ENCODE data around the gene SST. TPM values are rescaled to one million over a fixed set of nuclear protein-coding genes. Genes with fewer than 3 reads are reported as not detected.

The SST gene
- total RNA-seq, 4 donors from 2014 or later, result 15.9 to 97.6 (median 46.5) TPM

DNA sequence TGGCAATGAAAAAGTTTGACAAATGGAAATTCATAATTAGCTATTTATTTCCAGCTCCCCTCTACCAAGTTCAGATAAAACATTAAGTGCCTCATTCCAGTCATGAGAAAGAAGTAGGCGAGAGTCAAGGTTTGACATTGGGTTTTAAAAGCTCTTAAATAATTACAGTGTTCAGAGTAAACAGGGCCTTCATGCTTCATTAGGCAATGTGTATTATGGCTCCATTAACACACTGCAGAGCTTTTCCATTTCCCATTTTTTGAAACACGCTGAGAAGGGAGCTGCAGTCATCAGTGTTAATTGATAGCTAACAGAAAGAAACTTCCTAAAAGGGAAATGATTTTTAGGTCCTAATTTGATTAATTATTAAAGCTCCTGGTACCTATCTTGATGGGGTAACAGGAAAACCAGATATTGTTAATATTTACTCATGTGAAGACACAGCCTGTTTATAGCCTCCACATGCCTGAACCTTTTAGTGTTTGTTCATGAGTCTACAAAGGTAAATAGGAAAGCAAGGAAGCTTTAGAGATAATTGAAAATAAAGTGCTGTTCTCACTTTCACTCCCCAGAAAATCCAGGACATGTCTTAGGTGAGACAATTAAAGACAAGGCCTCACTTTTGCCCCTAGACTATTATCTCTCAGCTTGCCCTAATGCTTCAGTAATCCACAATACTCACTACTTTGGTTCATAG, 28.7 kb downstream of the SST start:
- H3K4me1 ChIP-seq, result no peaks in the 10 kb centered on the region
- DNase-seq, result no peak

GRCh38 chr3:187640569-187641059, 29.6 kb downstream of the SST start:
- no peak overlapping the region for H3K27ac ChIP-seq
- H3K4me1 ChIP-seq, result no peaks in the 10 kb centered on the region
- H3K36me3 ChIP-seq, result no peaks in the 10 kb centered on the region
- TF ChIP-seq, protein P1, sequence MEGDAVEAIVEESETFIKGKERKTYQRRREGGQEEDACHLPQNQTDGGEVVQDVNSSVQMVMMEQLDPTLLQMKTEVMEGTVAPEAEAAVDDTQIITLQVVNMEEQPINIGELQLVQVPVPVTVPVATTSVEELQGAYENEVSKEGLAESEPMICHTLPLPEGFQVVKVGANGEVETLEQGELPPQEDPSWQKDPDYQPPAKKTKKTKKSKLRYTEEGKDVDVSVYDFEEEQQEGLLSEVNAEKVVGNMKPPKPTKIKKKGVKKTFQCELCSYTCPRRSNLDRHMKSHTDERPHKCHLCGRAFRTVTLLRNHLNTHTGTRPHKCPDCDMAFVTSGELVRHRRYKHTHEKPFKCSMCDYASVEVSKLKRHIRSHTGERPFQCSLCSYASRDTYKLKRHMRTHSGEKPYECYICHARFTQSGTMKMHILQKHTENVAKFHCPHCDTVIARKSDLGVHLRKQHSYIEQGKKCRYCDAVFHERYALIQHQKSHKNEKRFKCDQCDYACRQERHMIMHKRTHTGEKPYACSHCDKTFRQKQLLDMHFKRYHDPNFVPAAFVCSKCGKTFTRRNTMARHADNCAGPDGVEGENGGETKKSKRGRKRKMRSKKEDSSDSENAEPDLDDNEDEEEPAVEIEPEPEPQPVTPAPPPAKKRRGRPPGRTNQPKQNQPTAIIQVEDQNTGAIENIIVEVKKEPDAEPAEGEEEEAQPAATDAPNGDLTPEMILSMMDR (IDR thresholded peaks at IDR 0.05), result no peak
- TF ChIP-seq POLR2A (IDR thresholded peaks at IDR 0.05), result no peak
- no peak overlapping the region for H3K4me3 ChIP-seq
- no peaks in the 10 kb centered on the region for H3K27me3 ChIP-seq
- no peaks in the 10 kb centered on the region for H3K9me3 ChIP-seq
- DNase-seq, result no peak

More for the DNA sequence above, 28.7 kb downstream of the SST start:
- Histone ChIP-seq H3K9me3 (no peaks in the 10 kb centered on the region), H3K27me3 (no peaks in the 10 kb centered on the region), H3K4me3 (no peak overlapping the region), H3K36me3 (no peaks in the 10 kb centered on the region), H3K27ac (no peak overlapping the region)
- TF ChIP-seq, protein P1 (IDR thresholded peaks at IDR 0.05), result no peak
- TF ChIP-seq POLR2A (IDR thresholded peaks at IDR 0.05), result no peak

- Histone ChIP-seq H3K4me1 (no peaks in the 10 kb centered on the region), H3K36me3 (no peaks in the 10 kb centered on the region), H3K4me3 (no peak overlapping the region), H3K27ac (no peak overlapping the region), H3K27me3 (no peaks in the 10 kb centered on the region), H3K9me3 (peaks cover 0 to under 1% (median 0%) of the 10 kb centered on the region in 4 donors)
- no peak for TF ChIP-seq POLR2A (IDR thresholded peaks at IDR 0.05)
- no peak for DNase-seq
These were observed 30.1 kb downstream of the SST start for GRCh38 chr3:187639927-187640568.

GRCh38 chr3:187636528-187636927, 33.7 kb downstream of the SST start:
- peaks cover 0 to 9% (median 0%) of the 10 kb centered on the region in 4 donors for H3K9me3 ChIP-seq
- no peak overlapping the region for H3K27ac ChIP-seq
- no peak for DNase-seq
- TF ChIP-seq POLR2A (IDR thresholded peaks at IDR 0.05), result no peak
- TF ChIP-seq, protein P1 (IDR thresholded peaks at IDR 0.05), result no peak
- H3K27me3 ChIP-seq, result no peaks in the 10 kb centered on the region
- H3K4me3 ChIP-seq, result no peak overlapping the region
- H3K36me3 ChIP-seq, result no peaks in the 10 kb centered on the region
- H3K4me1 ChIP-seq, result no peaks in the 10 kb centered on the region

DNA sequence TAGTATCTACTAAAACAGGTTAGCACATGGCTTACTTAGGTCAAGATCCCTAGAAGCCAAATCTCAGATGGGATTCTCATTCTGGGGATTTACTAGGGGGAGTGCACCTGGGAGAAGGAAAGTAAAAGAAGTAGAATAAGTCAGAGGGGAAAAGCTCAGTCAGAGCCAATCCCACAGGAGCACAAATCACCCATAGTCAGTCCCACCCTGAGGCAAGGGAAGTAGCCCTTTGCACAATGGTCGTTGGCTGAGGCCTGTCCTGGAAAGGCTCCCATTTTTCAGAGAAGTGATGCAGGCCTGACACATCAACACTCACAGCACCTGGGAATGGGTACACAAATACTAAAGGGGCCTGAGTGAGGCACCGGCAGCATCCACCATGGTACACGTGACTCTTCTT, 39.8 kb downstream of the SST start:
- Histone ChIP-seq H3K36me3 (no peaks in the 10 kb centered on the region), H3K27ac (no peak overlapping the region), H3K27me3 (no peaks in the 10 kb centered on the region), H3K4me1 (no peaks in the 10 kb centered on the region), H3K9me3 (peaks cover 0 to 9% (median 0%) of the 10 kb centered on the region in 4 donors), H3K4me3 (no peak overlapping the region)
- DNase-seq, result no peak
- TF ChIP-seq, protein P1 (IDR thresholded peaks at IDR 0.05), result no peak
- no peak for TF ChIP-seq POLR2A (IDR thresholded peaks at IDR 0.05)

GRCh38 chr3:187629711-187630110, 40.5 kb downstream of the SST start:
- no peaks in the 10 kb centered on the region for H3K27me3 ChIP-seq
- no peak for DNase-seq
- H3K9me3 ChIP-seq, result peaks cover 0 to 5% (median 0%) of the 10 kb centered on the region in 4 donors
- no peaks in the 10 kb centered on the region for H3K4me1 ChIP-seq
- no peak overlapping the region for H3K27ac ChIP-seq
- no peaks in the 10 kb centered on the region for H3K36me3 ChIP-seq
- H3K4me3 ChIP-seq, result no peak overlapping the region
- no peak for TF ChIP-seq POLR2A (IDR thresholded peaks at IDR 0.05)
- TF ChIP-seq, protein P1 (IDR thresholded peaks at IDR 0.05), result no peak
